ENCODE results near the gene KIR3DL1. TPM values are rescaled to one million over a fixed set of nuclear protein-coding genes. Genes with fewer than 3 reads are reported as not detected.
A peak's percentile ranks its signal among the peaks of the same experiment; 100 is the strongest.

The KIR3DL1 gene
- total RNA-seq, 2 experiments from 2014 or later, result not detected

GRCh38 chr19:54871696-54872095 is 55.4 kb downstream of the KIR3DL1 start:
- Histone ChIP-seq H3K9me3 (ENCODE audit: low read length) (no peaks in the 10 kb centered on the region), H3K9me2 (ENCODE audit: insufficient read depth, low read length) (no peaks in the 10 kb centered on the region), H3K4me2 (ENCODE audit: low read length) (no peak overlapping the region), H3K27ac (ENCODE audit: low read depth, low read length, poor library complexity, severe bottlenecking) (no peak overlapping the region), H3K79me2 (ENCODE audit: insufficient read depth, low read depth, low read length) (no peaks in the 10 kb centered on the region), H3K4me3 (ENCODE audit: low read depth, low read length, poor library complexity, severe bottlenecking) (no peak overlapping the region), H2AFZ (ENCODE audit: low read length) (no peak overlapping the region), H4K20me1 (ENCODE audit: insufficient read depth, low read length) (no peaks in the 10 kb centered on the region), H3K4me1 (ENCODE audit: insufficient read depth, low read length, poor library complexity, severe bottlenecking) (peaks cover 12% of the 10 kb centered on the region), H3K36me3 (ENCODE audit: insufficient read depth, low read length) (no peaks in the 10 kb centered on the region)
- no TSS peak for BruUV-seq (replicated peaks)
- DNase-seq (ENCODE audit: low spot score), result no peak
- no peak for TF ChIP-seq EZH2phosphoT487 (IDR thresholded peaks at IDR 0.05; ENCODE audit: borderline replicate concordance, low read depth, low read length)
- no peak for TF ChIP-seq CTCF (conservative IDR thresholded peaks at IDR 0.05; ENCODE audit: low read length)
- ChIA-PET POLR2A (no interaction called here), CTCF (ENCODE audit: unreplicated experiment) (no interaction called here)
- intact Hi-C loops (cut with micrococcal nuclease; ENCODE audit: unreplicated experiment), result no loop called here

- Histone ChIP-seq H4K20me1 (ENCODE audit: insufficient read depth, low read length) (no peaks in the 10 kb centered on the region), H2AFZ (ENCODE audit: low read length) (no peak within 1 kb of the TSS), H3K4me1 (ENCODE audit: insufficient read depth, low read length, poor library complexity, severe bottlenecking) (peaks cover 7% of the 10 kb centered on the region), H3K4me3 (ENCODE audit: low read depth, low read length, poor library complexity, severe bottlenecking) (no peak within 1 kb of the TSS), H3K4me2 (ENCODE audit: low read length) (no peak within 1 kb of the TSS), H3K27ac (ENCODE audit: low read depth, low read length, poor library complexity, severe bottlenecking) (no peak within 1 kb of the TSS), H3K79me2 (ENCODE audit: insufficient read depth, low read depth, low read length) (no peaks in the 10 kb centered on the region), H3K36me3 (ENCODE audit: insufficient read depth, low read length) (no peaks in the 10 kb centered on the region), H3K9me2 (ENCODE audit: insufficient read depth, low read length) (no peaks in the 10 kb centered on the region), H3K9me3 (ENCODE audit: low read length) (no peaks in the 10 kb centered on the region)
- POLR2A ChIA-PET, result no interaction called here
- TF ChIP-seq EZH2phosphoT487 (IDR thresholded peaks at IDR 0.05; ENCODE audit: borderline replicate concordance, low read depth, low read length) (no peak), CTCF (conservative IDR thresholded peaks at IDR 0.05; ENCODE audit: low read length) (no peak)
- intact Hi-C loops (cut with micrococcal nuclease; ENCODE audit: unreplicated experiment), result no loop called here
- BruUV-seq (replicated peaks), result no TSS peak
- DNase-seq (ENCODE audit: low spot score), result no peak
- CTCF ChIA-PET (ENCODE audit: unreplicated experiment), result no interaction called here
Measured at GRCh38 chr19:54873990-54874389, 57.7 kb downstream of the KIR3DL1 start, which contains the start of gene FCAR. TSS of gene FCAR (plus strand) at chr19:54874235. CDS start at chr19:54874290, 55 bp downstream.

GRCh38 chr19:54875506-54875905 is 59.2 kb downstream of the KIR3DL1 start:
- Histone ChIP-seq H4K20me1 (ENCODE audit: insufficient read depth, low read length) (no peaks in the 10 kb centered on the region), H3K9me2 (ENCODE audit: insufficient read depth, low read length) (no peaks in the 10 kb centered on the region), H3K27ac (ENCODE audit: low read depth, low read length, poor library complexity, severe bottlenecking) (no peak overlapping the region), H2AFZ (ENCODE audit: low read length) (no peak overlapping the region), H3K9me3 (ENCODE audit: low read length) (no peaks in the 10 kb centered on the region), H3K4me3 (ENCODE audit: low read depth, low read length, poor library complexity, severe bottlenecking) (no peak overlapping the region), H3K4me2 (ENCODE audit: low read length) (no peak overlapping the region), H3K36me3 (ENCODE audit: insufficient read depth, low read length) (no peaks in the 10 kb centered on the region), H3K4me1 (ENCODE audit: insufficient read depth, low read length, poor library complexity, severe bottlenecking) (peaks cover 7% of the 10 kb centered on the region), H3K79me2 (ENCODE audit: insufficient read depth, low read depth, low read length) (no peaks in the 10 kb centered on the region)
- TF ChIP-seq CTCF (conservative IDR thresholded peaks at IDR 0.05; ENCODE audit: low read length) (no peak), EZH2phosphoT487 (IDR thresholded peaks at IDR 0.05; ENCODE audit: borderline replicate concordance, low read depth, low read length) (no peak)
- ChIA-PET POLR2A (no interaction called here), CTCF (ENCODE audit: unreplicated experiment) (no interaction called here)
- peak; percentile 19 for DNase-seq (ENCODE audit: low spot score)
- BruUV-seq (replicated peaks), result no TSS peak
- intact Hi-C loops (cut with micrococcal nuclease; ENCODE audit: unreplicated experiment), result no loop called here
